IMR-90 (cell line): Measurements from ENCODE around the gene FAM25A. TPM values are rescaled to one million over a fixed set of nuclear protein-coding genes. Genes with fewer than 3 reads are reported as not detected.

Source experiments
- ATAC-seq: fragments of 200-7000 bp; cut with Tn5 transposase; 2 replicates; pipeline ENCODE4 v1.9.1; 2020; ENCODE audit warnings: low read depth, mild to moderate bottlenecking, moderate library complexity
- BruUV-seq: library from RNA; stranded (reverse); fragments of 400-500 nt; replicated peaks from 2 replicates; lab custom pipeline; 2021; lab: Mats Ljungman, UMichigan
- CTCF ChIA-PET: fragments of 300-600 bp; formaldehyde crosslinking; extraction: SDS; loops from one replicate; lab custom pipeline; 2021; ENCODE audit warnings: antibody characterized with exemption; lab: Yijun Ruan, JAX
- POLR2A ChIA-PET: fragments of 300-600 bp; sonication (Branson Sonifier 250); formaldehyde crosslinking; loops from one replicate; lab custom pipeline; 2022; ENCODE audit warnings: antibody characterized with exemption; ENCODE audit not compliant: unreplicated experiment; lab: Charles Lee
- DNase-seq: peaks from one replicate; pipeline ENCODE4 v3.0.0; 2013
- H2AFZ ChIP-seq: replicated peaks from 2 replicates; pipeline ENCODE3; 2013; ENCODE audit warnings: low read length, mild to moderate bottlenecking; ENCODE audit not compliant: poor library complexity
- H2AK5ac ChIP-seq: 2 replicates; pipeline ENCODE4 v1.6.1; 2013; ENCODE audit warnings: low read depth, low read length, inconsistent platforms
- H2AK9ac ChIP-seq: replicated peaks from 2 replicates; pipeline ENCODE3; 2013; ENCODE audit warnings: mild to moderate bottlenecking, low read depth, low read length, moderate library complexity; ENCODE audit not compliant: poor library complexity
- H2BK120ac ChIP-seq: 2 replicates; pipeline ENCODE4 v1.6.1; 2013; ENCODE audit warnings: low read depth, low read length, inconsistent platforms
- H2BK15ac ChIP-seq: 3 replicates; pipeline ENCODE4 v1.6.1; 2013; ENCODE audit warnings: low read depth, low read length, inconsistent platforms
- H2BK20ac ChIP-seq: 2 replicates; pipeline ENCODE4 v1.6.1; 2013; ENCODE audit warnings: low read depth, mild to moderate bottlenecking, inconsistent platforms, low read length, moderate library complexity
- H2BK5ac ChIP-seq: 2 replicates; pipeline ENCODE4 v1.6.1; 2013; ENCODE audit warnings: mild to moderate bottlenecking, low read depth, low read length, inconsistent platforms; ENCODE audit not compliant: poor library complexity, severe bottlenecking
- H3K14ac ChIP-seq: replicated peaks from 2 replicates; pipeline ENCODE4 v1.6.1; 2013; ENCODE audit warnings: low read depth, low read length, inconsistent platforms
- H3K18ac ChIP-seq: 2 replicates; pipeline ENCODE4 v1.6.1; 2013; ENCODE audit warnings: low read depth, low read length, control low read depth
- H3K23ac ChIP-seq: 2 replicates; pipeline ENCODE4 v1.6.1; 2013; ENCODE audit warnings: low read depth, low read length, inconsistent platforms
- H3K27ac ChIP-seq: 2 replicates; pipeline ENCODE4 v1.5.1; 2013; ENCODE audit warnings: mild to moderate bottlenecking, control low read depth, low read length; ENCODE audit not compliant: insufficient read depth
- H3K27me3 ChIP-seq: 2 replicates; pipeline ENCODE4 v1.6.1; 2013; ENCODE audit warnings: low read length; ENCODE audit not compliant: control insufficient read depth, insufficient read depth
- H3K36me3 ChIP-seq: 2 replicates; pipeline ENCODE4 v1.6.1; 2013; ENCODE audit warnings: low read length, mixed read lengths; ENCODE audit not compliant: control insufficient read depth, insufficient read depth
- H3K4ac ChIP-seq: 2 replicates; pipeline ENCODE4 v1.6.1; 2013; ENCODE audit warnings: low read depth, low read length, inconsistent platforms
- H3K4me1 ChIP-seq: 2 replicates; pipeline ENCODE4 v1.6.1; 2013; ENCODE audit warnings: low read length, mixed read lengths; ENCODE audit not compliant: control insufficient read depth, insufficient read depth
- H3K4me2 ChIP-seq: 2 replicates; pipeline ENCODE4 v1.6.1; 2013; ENCODE audit warnings: low read depth, mild to moderate bottlenecking, control low read depth, low read length, moderate library complexity
- H3K4me3 ChIP-seq: 2 replicates; pipeline ENCODE4 v1.5.1; 2013; ENCODE audit warnings: low read depth, mild to moderate bottlenecking, control low read depth, low read length, moderate library complexity; ENCODE audit not compliant: insufficient read depth
- H3K56ac ChIP-seq: 2 replicates; pipeline ENCODE4 v1.6.1; 2013; ENCODE audit warnings: low read length, inconsistent platforms; ENCODE audit not compliant: insufficient read depth; ENCODE audit errors: extremely low read depth
- H3K79me1 ChIP-seq, 2 experiments: 2 replicates each; pipeline ENCODE4 v1.6.1; 2013; ENCODE audit warnings: low read length in 2 of 2, inconsistent platforms in 1 of 2, low read depth in 1 of 2
- H3K9ac ChIP-seq: 2 replicates; pipeline ENCODE4 v1.6.1; 2013; ENCODE audit warnings: low read depth, low read length, control low read depth
- H3K9me1 ChIP-seq: 2 replicates; pipeline ENCODE4 v1.6.1; 2013; ENCODE audit warnings: low read length, inconsistent platforms; ENCODE audit not compliant: insufficient read depth
- H3K9me3 ChIP-seq: 2 replicates; pipeline ENCODE4 v1.6.1; 2013; ENCODE audit warnings: low read length; ENCODE audit not compliant: control insufficient read depth, insufficient read depth
- H4K20me1 ChIP-seq: 2 replicates; pipeline ENCODE4 v1.6.1; 2013; ENCODE audit warnings: low read length, inconsistent platforms; ENCODE audit not compliant: insufficient read depth
- H4K5ac ChIP-seq: 2 replicates; pipeline ENCODE4 v1.6.1; 2013; ENCODE audit warnings: mild to moderate bottlenecking, low read depth, low read length, control low read depth
- H4K8ac ChIP-seq, 2 experiments: 2 replicates each; pipeline ENCODE4 v1.6.1; 2013; ENCODE audit warnings: low read depth in 2 of 2, low read length in 2 of 2, control low read depth in 1 of 2, inconsistent platforms in 1 of 2
- H4K91ac ChIP-seq: 2 replicates; pipeline ENCODE4 v1.6.1; 2013; ENCODE audit warnings: low read depth, low read length, inconsistent platforms; ENCODE audit not compliant: insufficient read depth
- BHLHE40 ChIP-seq: fragments of 150-350 bp; IDR thresholded peaks from 2 replicates; pipeline ENCODE4 v1.6.1; 2016; ENCODE audit warnings: mild to moderate bottlenecking, low read depth, low read length
- CEBPB ChIP-seq: IDR thresholded peaks from 2 replicates; pipeline ENCODE4 v1.6.1; 2012; ENCODE audit warnings: low read depth, low read length, improper control_type of control experiment
- CHD1 ChIP-seq: IDR thresholded peaks from 2 replicates; pipeline ENCODE4 v1.6.1; 2012; ENCODE audit warnings: low read depth, low read length, improper control_type of control experiment
- CTCF ChIP-seq: conservative IDR thresholded peaks from 2 replicates; pipeline ENCODE4 v1.5.1; 2012; ENCODE audit warnings: mild to moderate bottlenecking, low read depth, low read length, improper control_type of control experiment
- ELK1 ChIP-seq: fragments of 150-350 bp; IDR thresholded peaks from 2 replicates; pipeline ENCODE4 v1.6.1; 2016; ENCODE audit warnings: low read depth, mild to moderate bottlenecking, low read length, moderate library complexity, borderline replicate concordance
- MAFK ChIP-seq: IDR thresholded peaks from 2 replicates; pipeline ENCODE4 v1.6.1; 2012; ENCODE audit warnings: low read depth, low read length, improper control_type of control experiment
- MAZ ChIP-seq: IDR thresholded peaks from 2 replicates; pipeline ENCODE4 v1.6.1; 2012; ENCODE audit warnings: low read depth, mild to moderate bottlenecking, low read length, improper control_type of control experiment, moderate library complexity, borderline replicate concordance
- MXI1 ChIP-seq: IDR thresholded peaks from 2 replicates; pipeline ENCODE4 v1.6.1; 2012; ENCODE audit warnings: low read depth, mild to moderate bottlenecking, low read length, moderate library complexity, borderline replicate concordance
- POLR2A ChIP-seq: IDR thresholded peaks from 2 replicates; pipeline ENCODE4 v1.6.1; 2012; ENCODE audit warnings: mild to moderate bottlenecking, low read depth, low read length
- RAD21 ChIP-seq: IDR thresholded peaks from 2 replicates; pipeline ENCODE4 v1.6.1; 2012; ENCODE audit warnings: low read length, improper control_type of control experiment
- RCOR1 ChIP-seq: IDR thresholded peaks from 2 replicates; pipeline ENCODE4 v1.6.1; 2012; ENCODE audit warnings: mild to moderate bottlenecking, low read length, improper control_type of control experiment; ENCODE audit not compliant: insufficient replicate concordance
- SMC3 ChIP-seq: fragments of 150-350 bp; IDR thresholded peaks from 2 replicates; pipeline ENCODE4 v1.6.1; 2016; ENCODE audit warnings: low read depth, mild to moderate bottlenecking, antibody characterized with exemption, low read length, moderate library complexity
- WGBS, 2 experiments: methylation state at CpG; one replicate each; pipeline versions ENCODE4 v1.1.5 to v1.1.7; 2013; ENCODE audit warnings: missing lambda C conversion rate in 2 of 2; ENCODE audit not compliant: insufficient read length in 1 of 2; ENCODE audit errors: extremely low coverage in 2 of 2; 5-methylcytosine and 5-hydroxymethylcytosine counted together
- dilution Hi-C: fragments of 300-500 bp; cut with HindIII; formaldehyde crosslinking; loops from one replicate; pipeline ENCODE4 v1.14.3; 2018; ENCODE audit warnings: low sequenced_read_pairs; ENCODE audit not compliant: unreplicated experiment
- in situ Hi-C: fragments of 300-500 bp; cut with MboI; formaldehyde crosslinking; loops from 3 replicates; pipeline ENCODE4 v1.14.3; 2019; ENCODE audit warnings: low sequenced_read_pairs, inconsistent platforms, mixed read lengths
- intact Hi-C: fragments of 100-400 bp; cut with micrococcal nuclease; formaldehyde crosslinking; loops from 2 replicates; pipeline ENCODE4 v1.10.0; 2022
- polyA plus RNA-seq, 3 experiments: library from polyadenylated mRNA; depleted of rRNA; stranded (reverse); fragments of >200 nt; gene quantifications; 2 replicates each; pipeline ENCODE4 v1.2.3, GENCODE V29; 2012; ENCODE audit warnings: low replicate concordance in 1 of 3
- total RNA-seq: library from RNA; depleted of rRNA; stranded (reverse); fragments of >200 nt; gene quantifications from 2 replicates; pipeline ENCODE4 v1.2.3, GENCODE V29; 2012

The FAM25A gene
- total and polyA plus RNA-seq, 2 of the 4 experiments (the other 2 are of a cell fraction): not detected

- H2AK9ac ChIP-seq: no peak overlapping the region
- H3K4me2 ChIP-seq: no peak overlapping the region
- no peak overlapping the region for H4K5ac ChIP-seq
- intact Hi-C loops: no loop called here
- ChIA-PET CTCF (no interaction called here), POLR2A (no interaction called here)
- dilution Hi-C loops: no loop called here
- no peak overlapping the region for H2AFZ ChIP-seq
- H4K20me1 ChIP-seq: no peaks in the 10 kb centered on the region
- H3K27me3 ChIP-seq: no peaks in the 10 kb centered on the region
- no peak overlapping the region for H3K9ac ChIP-seq
- H3K27ac ChIP-seq: no peak overlapping the region
- no peaks in the 10 kb centered on the region; the same call in 1 of the 2 replicates for H3K9me1 ChIP-seq
- H2BK15ac ChIP-seq: no peak overlapping the region
- H2BK20ac ChIP-seq: no peak overlapping the region
- TF ChIP-seq SMC3: no peak
- no peak for TF ChIP-seq CHD1
- TF ChIP-seq MAFK: no peak
- no peak for TF ChIP-seq MXI1
- no peak for TF ChIP-seq RCOR1
- TF ChIP-seq CEBPB: no peak
- TF ChIP-seq MAZ: no peak
- no peak for TF ChIP-seq BHLHE40
- no peak for TF ChIP-seq ELK1
- no peak for TF ChIP-seq RAD21
- TF ChIP-seq POLR2A: no peak
- no peak for TF ChIP-seq CTCF
- no peak overlapping the region for H3K4ac ChIP-seq
- H3K4me1 ChIP-seq: no peaks in the 10 kb centered on the region
- H3K23ac ChIP-seq: no peak overlapping the region
- H2BK120ac ChIP-seq: no peak overlapping the region
- no CpG with 5 or more reads among the region's 2 CpGs for WGBS, 2 experiments
- H4K8ac ChIP-seq: no peak overlapping the region
- no peak overlapping the region for H3K14ac ChIP-seq
- DNase-seq (no peak), ATAC-seq (no peak)
- H3K4me3 ChIP-seq: no peak overlapping the region
- in situ Hi-C loops: no loop called here
- no peaks in the 10 kb centered on the region for H3K9me3 ChIP-seq
- no peak overlapping the region for H3K18ac ChIP-seq
- peaks cover 28% of the 10 kb centered on the region for H3K36me3 ChIP-seq
- H2AK5ac ChIP-seq: no peak overlapping the region
- no peak overlapping the region for H3K56ac ChIP-seq
- peaks cover 7 to 31% of the 10 kb centered on the region in 2 experiments; a peak in 2 of 4 replicates for H3K79me1 ChIP-seq
- no peak overlapping the region for H2BK5ac ChIP-seq
- no TSS peak for BruUV-seq
- H4K91ac ChIP-seq: no peak overlapping the region
Observed at GRCh38 chr10:87072449-87072848, 52.4 kb downstream of the FAM25A start.
